ENCODE results near the gene KIRREL3.

KIRREL3 gene

GRCh38 chr11:126498281-126498680, 502.3 kb downstream of the KIRREL3 start:
- DNase-seq = no peak

GRCh38 chr11:126497581-126498122, 502.9 kb downstream of the KIRREL3 start:
- DNase-seq = peak; percentile 36

DNA sequence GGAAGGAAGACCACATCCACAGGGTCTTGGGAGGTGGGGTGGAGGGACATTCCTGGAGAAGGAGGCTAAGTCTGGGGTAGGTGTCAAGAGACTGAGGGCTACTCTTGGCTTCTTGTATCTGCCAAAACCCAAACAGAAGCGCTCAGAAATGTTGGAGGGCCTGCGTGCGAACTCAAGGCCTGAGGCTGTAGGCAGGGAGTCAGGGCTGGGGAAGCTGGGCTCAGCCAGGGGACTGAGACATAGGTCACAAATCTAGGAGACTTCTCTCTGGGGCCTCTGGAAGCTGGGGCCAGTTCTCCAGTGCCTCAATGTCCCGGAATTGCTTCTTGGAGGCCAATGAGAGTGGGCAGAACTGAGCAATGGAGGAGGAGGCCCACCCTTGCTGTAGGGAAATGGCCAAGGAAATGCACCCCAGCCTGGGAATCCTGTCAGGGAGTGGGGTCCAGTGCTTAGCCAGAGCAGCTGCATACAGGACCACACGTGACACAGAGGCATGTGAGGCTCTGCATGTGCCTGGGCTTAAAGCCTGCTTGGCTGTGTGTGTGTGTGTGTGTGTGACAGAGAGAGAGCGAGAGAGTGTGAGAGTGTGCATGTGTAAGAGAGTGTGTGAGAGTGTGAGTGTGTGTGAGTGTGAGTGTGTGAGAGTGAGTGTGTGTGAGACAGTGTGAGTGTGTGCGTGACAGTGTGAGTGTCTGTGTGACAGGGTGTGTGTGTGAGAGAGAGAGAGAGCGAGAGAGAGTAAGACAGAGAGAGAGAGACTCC, 503.8 kb downstream of the KIRREL3 start:
- no peak for DNase-seq

- no peak for DNase-seq
These were observed 505.0 kb downstream of the KIRREL3 start for GRCh38 chr11:126495281-126496220.

- DNase-seq = no peak
These were observed 505.7 kb downstream of the KIRREL3 start for GRCh38 chr11:126494831-126495230.

GRCh38 chr11:126492331-126493082, 508.1 kb downstream of the KIRREL3 start:
- DNase-seq = no peak

GRCh38 chr11:126491092-126491491, 509.5 kb downstream of the KIRREL3 start:
- DNase-seq = no peak

- DNase-seq = no peak
These were observed 510.5 kb downstream of the KIRREL3 start for GRCh38 chr11:126489836-126490660.

- no peak for DNase-seq
These were observed 511.8 kb downstream of the KIRREL3 start for GRCh38 chr11:126488591-126489370.

DNA sequence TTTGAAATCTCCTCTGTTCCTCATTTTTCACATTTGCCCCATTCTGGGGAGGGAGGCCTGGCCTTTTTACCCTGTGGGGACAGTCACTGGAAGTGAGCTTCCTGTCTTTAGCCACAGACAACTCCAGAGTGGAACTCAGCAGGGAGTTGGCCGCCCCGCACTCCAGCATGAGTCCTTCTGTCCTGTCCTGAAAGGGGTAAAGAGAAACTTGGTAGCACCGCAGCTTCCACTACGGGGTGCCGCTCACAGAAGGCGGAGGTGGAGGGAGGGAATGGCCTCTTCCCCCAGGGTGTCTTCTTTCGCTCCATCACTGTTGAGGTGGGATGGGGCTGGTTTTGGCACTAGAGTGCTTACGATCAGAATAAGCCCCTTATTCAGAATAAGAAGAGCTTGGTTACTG, 512.9 kb downstream of the KIRREL3 start:
- DNase-seq = no peak

DNA sequence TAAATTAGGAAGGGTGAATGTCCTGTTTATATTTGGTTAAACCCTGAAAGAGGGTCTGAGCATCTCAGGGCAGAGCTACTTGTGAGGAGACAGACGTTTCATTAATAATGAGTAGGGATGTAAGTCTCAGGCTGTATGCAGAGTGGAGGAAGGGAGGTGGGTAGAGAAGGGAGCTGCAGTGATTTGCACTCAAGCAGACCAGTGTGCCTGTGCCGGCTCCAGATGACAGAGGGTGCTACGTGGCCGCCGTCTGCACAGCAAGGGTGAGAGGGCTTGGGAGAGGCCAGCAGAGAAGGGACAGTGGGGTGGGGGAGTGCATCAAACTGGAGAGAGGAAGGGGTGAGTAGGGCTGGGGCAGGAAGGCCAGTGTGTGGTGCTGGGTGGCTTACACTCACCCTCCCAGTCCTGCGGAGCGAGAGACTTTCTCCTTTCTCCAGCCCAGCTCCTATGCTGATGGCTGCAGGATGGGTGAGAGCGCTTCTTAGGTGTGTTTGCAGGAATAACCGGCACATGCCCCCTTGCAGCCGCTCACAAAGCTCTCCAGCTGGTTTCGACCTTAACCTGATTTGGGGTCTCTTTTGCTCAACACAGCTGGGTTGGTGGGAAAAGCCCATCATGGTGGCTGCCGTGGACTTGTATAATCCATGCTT, 514.5 kb downstream of the KIRREL3 start:
- DNase-seq = no peak

DNA sequence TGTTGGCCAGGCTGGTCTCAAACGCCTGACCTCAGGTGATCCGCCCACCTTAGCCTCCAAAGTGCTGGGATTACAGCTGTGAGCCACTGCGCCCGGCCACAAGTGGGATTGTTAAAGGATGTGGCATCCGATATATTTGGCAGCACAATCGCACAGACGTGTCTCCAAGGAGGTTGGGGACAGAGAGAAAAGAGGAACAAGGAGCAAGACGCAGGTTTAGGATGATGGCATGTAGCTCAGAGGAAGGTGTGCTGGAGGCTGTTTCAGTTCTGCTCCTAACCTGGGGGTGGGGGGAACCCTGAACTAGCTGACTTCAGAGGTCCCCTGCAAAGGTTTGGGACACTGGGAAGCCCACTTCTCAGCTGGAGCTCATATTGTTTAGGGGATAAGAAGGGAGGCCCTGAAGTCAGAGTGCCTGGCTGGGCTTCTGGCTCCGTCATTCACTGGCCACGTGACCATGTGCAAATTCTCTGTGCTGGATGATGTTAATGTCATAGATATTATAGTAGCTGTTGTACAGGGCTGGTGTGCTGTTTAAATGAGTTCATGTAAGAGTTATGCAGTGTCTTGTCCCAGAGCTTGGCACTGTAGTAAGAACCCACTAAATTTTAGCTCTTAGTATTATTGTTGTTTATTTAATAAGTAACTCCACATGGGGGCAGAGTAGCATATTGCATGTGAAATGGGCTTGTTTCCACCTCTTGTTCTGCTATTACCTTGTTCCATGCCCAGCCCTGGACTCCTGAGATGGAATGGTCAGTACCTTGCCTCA, 515.4 kb downstream of the KIRREL3 start:
- DNase-seq = peak; percentile 64

DNA sequence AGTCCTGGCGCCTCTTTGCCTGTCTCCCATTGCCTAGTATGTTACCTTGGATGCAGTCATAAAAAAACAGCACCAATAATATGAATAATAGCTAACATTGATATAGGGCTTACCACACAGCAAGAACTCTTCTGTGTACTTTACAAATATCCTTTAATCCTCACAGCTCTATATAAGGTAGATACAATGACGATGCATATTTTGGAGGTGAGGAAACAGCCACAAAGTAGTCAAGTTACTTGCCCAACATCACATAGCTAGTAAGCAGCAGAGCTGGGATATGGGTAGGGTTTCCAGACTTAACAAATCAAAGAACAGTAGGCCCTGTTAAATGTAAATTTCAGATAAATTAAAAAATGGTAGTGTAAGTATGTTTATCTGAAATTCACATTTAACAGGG, 516.3 kb downstream of the KIRREL3 start:
- DNase-seq = peak; percentile 81

DNA sequence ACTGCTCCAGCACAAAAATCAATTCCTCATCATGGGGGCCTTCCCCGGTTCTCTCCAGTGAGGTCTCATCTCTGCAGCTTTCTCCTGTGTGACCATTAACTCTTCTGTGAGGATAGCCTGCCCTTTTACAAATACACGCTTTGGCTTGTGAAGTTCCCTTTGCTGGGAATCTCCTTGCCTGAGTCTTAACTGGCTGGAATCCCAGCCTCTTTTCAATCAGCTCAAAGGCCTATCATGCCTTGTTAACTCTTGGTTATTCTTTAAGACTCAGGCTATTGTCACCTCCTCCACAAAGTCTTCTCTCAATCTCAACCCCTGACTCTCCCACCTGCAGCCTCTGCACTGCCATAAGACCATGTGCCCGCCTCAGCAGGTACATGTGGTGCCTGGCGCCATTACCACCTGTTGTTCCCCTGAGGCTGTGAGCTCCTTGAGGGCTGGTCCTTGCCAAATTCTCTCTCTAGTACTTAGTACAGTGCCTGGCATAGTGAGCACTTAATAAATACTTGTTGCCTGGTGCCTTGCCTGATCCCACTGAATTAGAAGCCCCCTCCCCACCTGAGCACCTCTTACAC, 516.9 kb downstream of the KIRREL3 start:
- DNase-seq = no peak

- no peak for DNase-seq
These were observed 517.9 kb downstream of the KIRREL3 start for GRCh38 chr11:126482586-126483108.

GRCh38 chr11:126481303-126481680, 519.3 kb downstream of the KIRREL3 start:
- no peak for DNase-seq

DNA sequence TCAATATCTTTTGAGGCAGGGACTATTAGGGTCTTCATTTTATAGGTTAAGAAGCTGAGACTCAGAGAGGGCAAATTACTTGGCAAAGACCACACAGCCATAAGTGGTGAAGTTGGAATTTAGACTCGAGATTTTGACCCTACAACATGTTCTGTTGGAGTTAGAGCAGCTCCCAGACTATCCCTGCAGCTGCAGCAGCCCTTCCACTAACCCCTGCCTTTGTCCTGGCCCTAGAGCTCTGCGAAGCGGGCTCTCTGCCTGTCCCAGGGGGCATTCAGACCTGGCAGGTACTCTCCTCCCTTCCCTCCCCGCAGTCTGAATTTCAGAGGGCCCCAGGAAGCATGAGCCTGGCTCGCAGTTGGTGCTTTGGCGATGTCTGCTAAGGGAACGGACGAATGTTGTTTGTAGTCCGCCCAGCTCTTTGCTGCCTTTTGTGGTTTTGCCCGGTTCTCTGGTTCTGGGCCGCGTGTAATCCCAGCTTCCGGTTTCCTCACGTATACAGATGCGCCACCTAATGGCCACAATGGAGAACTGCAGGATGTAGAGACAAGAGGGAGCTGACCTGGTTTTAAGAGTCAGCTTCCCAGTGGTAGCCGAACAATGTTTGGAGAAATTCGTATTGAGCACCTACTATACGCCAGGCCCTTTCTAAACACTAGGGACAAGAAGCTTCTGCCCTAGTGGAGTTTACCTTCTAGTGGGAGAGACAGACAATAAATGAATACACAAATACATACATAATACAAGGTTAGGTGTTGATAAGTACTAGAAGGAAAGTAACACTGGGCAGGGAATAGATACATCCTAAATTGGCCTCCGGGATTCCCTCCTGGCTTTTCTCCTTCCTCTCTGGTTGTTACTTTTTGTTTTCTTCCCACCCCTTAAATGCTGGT, 519.9 kb downstream of the KIRREL3 start:
- peak; percentile 86 for DNase-seq

DNA sequence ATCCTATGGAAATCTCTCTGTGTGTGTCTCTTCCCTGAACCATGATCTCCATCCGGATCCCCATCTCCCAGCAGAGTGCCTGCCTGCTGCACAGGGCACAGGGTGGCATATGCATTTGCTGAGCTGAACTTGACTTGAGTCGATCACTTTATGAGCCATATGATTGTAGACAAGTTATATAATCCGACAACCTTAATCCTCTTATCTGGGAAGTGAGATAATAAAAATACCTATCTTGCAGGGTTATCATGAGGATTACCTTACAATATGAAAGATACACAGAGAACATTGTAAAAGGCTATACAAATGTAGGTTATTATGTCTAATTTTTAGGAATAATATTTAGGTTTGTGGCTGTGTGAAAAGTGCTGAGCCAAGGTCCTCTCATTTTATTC, 520.6 kb downstream of the KIRREL3 start:
- DNase-seq = no peak
